HG02571 (cell line): Measurements from ENCODE around the gene KRTAP3-2.
"Not testable (repeated sequence)": the region's sequence is repeated elsewhere in the genome, so short reads cannot be mapped to it uniquely, and the experiment has no call there.

Source experiments
- ATAC-seq: cut with Tn5 transposase; IDR thresholded peaks from one replicate; pipeline ENCODE4 v1.9.1; 2021; ENCODE audit warnings: mild to moderate bottlenecking, moderate library complexity; ENCODE audit not compliant: unreplicated experiment

The KRTAP3-2 gene

DNA sequence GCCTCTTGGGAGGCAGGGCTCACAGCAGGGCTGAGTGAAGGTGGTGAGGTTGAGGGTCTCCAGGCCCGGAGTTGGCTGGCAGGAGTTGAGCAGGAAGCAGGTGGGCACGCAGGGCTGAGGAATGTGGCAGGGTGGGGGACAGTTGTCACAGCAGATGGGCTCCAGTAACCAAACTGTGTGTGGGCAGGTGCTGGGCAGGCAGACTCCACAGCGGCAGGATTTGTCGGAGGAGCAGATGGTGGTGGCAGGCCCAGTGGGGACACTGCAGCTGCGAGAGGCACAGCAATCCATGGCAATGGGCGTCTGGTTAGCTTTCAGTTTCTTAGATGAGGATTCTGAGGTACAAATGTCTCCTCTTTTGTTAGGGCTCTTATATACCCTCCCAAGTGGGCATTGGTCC, at the start of gene KRTAP3-2:
TSS of gene KRTAP3-2 (minus strand) at position 344 of the 400 bp plus-strand sequence. CDS start at position 291, 53 bp downstream.
- ATAC-seq: not testable (repeated sequence)

- ATAC-seq: no peak
These were observed 49.4 kb upstream of the KRTAP3-2 start for GRCh38 chr17:41049110-41049509.

DNA sequence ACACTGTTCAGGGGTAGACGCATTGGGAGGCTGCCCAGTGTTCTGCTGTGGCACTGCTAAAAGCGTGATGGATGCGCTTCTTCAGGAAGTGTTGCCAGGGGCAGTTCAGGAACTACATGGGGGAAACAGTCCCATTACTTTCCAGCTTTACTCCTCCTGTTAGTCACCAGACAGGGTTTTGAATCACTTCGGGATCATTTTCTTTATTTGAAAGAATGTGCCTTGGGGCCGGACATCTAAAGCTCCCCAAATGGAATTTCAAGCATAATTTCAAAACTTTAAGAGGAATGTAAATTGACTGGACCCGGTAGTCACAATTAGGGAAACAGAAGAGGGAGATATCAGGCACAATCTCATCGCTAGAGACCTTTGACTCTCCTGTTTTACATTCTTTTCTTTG, 48.7 kb upstream of the KRTAP3-2 start:
- no peak for ATAC-seq

DNA sequence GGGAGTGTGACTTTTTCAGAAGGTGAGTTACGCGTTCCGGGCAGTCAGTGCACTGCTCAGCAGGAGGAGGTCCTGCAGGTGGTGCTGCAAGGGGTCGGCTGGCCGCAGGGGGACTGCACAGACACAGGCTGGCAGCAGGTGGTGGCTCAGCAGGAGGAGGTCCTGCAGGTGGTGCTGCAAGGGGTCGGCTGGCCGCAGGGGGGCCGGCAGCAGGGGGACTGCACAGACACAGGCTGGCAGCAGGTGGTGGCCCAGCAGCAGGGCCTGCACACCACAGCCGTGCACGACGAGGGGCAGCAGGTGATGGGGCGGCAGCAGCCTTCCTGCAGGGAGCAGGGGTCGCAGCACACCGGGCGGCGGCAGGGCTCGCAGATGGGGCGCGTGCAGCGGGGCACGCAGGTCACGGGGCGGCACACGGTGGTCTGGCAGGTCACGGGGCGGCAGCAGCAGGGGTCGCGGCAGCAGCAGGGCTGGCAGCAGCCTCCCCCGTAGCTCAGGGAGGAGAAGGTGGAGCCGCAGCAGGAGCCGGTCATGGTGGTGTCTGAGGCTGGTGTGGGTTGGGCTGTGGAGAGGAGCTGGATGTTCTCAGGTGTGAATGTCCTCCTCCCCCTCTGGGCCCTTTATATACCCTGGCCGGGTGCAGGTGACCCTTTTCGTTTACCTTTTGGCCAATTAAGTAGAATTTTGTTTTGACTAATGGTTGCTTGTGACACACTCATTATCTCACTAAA, 47.2 kb upstream of the KRTAP3-2 start, which contains the start of gene KRTAP2-1:
TSS of gene KRTAP2-1 (minus strand) at position 582 of the 731 bp plus-strand sequence. CDS start at position 533, 49 bp downstream.
- not testable (repeated sequence) for ATAC-seq

DNA sequence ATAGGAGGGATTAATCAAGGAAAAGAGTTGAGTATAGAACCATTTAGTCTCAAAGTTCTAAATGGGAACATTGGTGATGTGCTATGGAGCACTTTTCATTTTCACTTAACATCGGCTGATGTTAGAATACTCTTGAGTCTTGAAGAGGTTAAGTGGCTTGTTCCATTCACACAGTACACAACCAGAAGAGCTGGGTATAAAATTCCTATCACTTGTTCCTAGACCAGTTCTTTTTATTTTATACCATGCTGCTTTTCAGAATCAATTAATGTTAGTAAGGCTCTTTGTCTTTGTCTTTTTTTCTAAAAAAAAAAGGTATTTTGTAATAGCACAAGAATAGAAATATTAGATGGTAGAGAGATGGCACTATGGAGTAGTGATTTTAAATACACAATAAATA, 43.2 kb upstream of the KRTAP3-2 start:
- ATAC-seq: no peak

- not testable (repeated sequence) for ATAC-seq
These were observed 41.3 kb upstream of the KRTAP3-2 start, which contains the start of gene KRTAP1-1 for GRCh38 chr17:41040783-41041571. Gene KRTAP1-1 (minus strand): TSS chr17:41041450. CDS start chr17:41041397, 53 bp downstream.

DNA sequence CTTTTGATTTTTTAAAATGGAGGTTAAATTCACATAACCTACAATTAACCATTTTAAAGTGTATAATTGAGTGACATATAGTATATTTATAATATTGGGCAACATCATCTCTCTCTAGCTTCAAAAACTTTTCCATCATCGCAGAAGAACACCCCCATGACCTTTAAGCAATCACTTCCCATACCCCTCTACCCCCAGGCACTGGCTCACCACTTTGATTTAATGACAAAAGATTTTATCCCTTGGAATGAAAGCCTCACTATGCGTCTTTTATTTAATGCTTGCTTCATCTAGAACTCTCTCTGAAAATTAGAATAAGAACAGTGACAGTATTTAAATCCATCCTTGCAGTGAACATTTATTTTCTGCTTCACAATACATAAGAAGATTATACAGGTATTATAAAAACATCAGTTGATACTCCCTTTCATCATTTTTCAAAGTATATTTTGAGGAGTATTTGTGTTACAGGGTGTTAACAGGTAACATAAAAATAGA, 38.2 kb upstream of the KRTAP3-2 start:
- no peak for ATAC-seq

GRCh38 chr17:41034346-41034935, 34.7 kb upstream of the KRTAP3-2 start, which contains the start of gene KRTAP1-3:
Gene KRTAP1-3 (minus strand): TSS chr17:41034874. CDS start chr17:41034821, 53 bp downstream.
- ATAC-seq: not testable (repeated sequence)

DNA sequence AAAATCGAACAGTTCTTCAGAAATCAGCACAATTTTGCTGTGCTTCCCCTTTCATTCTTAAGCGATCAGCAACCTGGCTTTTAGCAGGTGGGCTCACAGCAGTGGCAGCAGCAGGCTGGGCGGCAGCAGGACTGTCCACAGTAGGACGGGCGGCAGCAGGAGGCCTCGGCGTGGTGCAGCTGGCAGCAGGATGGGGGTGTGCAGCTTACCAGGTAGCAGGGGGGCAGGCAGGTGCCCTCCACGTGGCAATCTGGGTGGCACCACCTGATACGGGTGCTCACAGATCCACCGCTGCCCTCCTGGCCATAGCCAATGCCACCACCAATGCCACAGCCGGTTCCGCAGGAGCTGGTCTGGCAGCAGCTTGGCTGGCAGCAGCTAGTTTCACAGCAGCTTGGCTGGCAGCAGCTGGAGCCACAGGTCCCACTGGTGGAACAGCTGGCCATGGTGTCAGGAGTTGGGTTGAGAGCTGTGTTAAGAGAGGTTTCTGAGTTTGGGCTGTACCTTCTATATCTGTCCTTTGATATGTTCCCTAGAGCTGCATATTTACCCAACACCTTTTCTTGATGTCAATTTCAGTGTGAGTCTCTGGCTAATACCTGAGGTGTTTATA, 30.0 kb upstream of the KRTAP3-2 start, which contains the start of gene KRTAP1-4:
TSS of gene KRTAP1-4 (minus strand) at position 563 of the 613 bp plus-strand sequence. CDS start at position 446, 117 bp downstream.
- ATAC-seq: no peak

DNA sequence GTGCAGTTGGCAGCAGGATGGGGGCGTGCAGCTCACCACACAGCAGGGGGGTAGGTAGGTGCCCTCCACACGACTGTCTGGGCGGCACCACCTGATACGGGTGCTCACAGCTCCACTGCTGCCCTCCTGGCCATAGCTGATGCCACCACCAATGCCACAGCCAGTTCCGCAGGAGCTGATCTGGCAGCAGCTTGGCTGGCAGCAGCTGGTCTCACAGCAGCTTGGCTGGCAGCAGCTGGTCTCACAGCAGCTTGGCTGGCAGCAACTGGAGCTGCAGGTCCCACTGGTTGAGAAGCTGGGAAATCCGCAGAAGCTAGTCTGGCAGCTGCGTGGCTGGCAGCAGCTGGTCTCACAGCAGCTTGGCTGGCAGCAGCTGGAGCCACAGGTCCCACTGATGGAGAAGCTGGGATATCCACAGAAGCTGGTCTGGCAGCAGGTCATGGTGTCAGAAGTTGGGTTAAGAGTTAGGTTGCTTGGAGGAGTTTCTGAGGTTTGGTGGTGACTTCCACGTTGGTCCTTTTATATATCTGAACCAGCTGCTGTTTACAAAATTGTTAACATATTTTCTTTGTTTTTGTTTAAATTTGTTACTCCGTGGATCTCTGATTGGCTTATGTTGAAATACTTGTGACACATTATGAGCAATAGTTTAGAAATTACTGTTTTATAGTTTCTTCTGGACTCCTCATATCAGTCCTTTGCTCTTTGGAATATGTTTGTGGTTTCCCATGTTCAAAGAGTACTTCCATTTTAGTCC, 27.2 kb upstream of the KRTAP3-2 start, which contains the start of gene KRTAP1-5:
TSS of gene KRTAP1-5 (minus strand) at position 494 of the 757 bp plus-strand sequence. CDS start at position 441, 53 bp downstream.
- ATAC-seq: no peak

GRCh38 chr17:41024697-41025096, 25.0 kb upstream of the KRTAP3-2 start:
- ATAC-seq: no peak

GRCh38 chr17:41020336-41020735, 20.6 kb upstream of the KRTAP3-2 start:
- ATAC-seq: no peak

- no peak for ATAC-seq
These were observed 19.7 kb upstream of the KRTAP3-2 start for GRCh38 chr17:41019415-41019814.

GRCh38 chr17:41018541-41018940, 18.8 kb upstream of the KRTAP3-2 start:
- no peak for ATAC-seq

- ATAC-seq: no peak
These were observed 17.0 kb upstream of the KRTAP3-2 start for GRCh38 chr17:41016578-41017215.

GRCh38 chr17:41015454-41015853, 15.7 kb upstream of the KRTAP3-2 start:
- ATAC-seq: no peak

DNA sequence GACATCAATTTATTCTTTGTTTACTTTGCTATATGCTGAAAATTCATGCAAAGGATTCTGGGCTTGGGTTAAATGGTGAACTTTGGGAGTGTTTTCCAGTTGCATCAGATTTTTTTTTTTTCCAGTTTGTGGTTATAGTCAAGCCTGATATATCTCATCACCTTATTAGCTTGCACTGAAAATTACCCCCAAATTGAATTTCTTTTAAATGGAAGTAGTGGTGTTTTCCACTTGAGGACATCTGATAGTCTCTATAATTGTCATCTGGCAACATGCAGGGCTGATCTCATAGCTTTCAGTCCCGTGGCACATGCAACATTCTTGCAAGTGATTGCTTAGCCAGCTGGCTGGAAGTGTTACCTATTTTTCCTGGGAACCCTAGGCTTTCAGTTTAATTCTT, 13.9 kb upstream of the KRTAP3-2 start:
- no peak for ATAC-seq

DNA sequence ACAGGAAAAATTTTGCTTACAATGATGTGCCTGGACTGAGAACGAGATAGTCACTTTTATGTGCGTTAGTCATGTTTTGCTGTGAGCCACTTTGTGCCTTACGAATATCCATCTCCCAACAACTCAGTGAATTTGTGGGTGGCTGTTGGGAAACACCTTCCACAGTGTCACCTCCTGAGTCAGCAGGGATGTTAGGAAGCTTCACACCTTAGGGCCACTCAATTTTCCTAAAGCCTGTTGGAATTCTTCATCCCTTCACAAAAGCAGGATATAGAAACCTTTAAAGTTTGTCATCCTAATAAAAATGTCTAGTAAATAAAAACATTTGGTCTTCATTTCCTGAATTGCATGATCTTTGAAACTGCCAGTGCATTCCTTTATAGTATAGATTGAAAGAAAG, 13.5 kb upstream of the KRTAP3-2 start:
- no peak for ATAC-seq
